Neutrophil (primary cell): ENCODE results near the gene TUBGCP2.

Experiments
- H3K27ac ChIP-seq: fragments of 200-600 bp; sonication (generic); 2 replicates; pipeline ENCODE4 v1.5.1; 2016; ENCODE audit warnings: mild to moderate bottlenecking, moderate library complexity
- H3K27me3 ChIP-seq: fragments of 200-600 bp; sonication (generic); 2 replicates; pipeline ENCODE4 v1.6.0; 2016; ENCODE audit warnings: mild to moderate bottlenecking
- H3K36me3 ChIP-seq: fragments of 200-600 bp; sonication (generic); 2 replicates; pipeline ENCODE4 v1.5.1; 2017
- H3K4me1 ChIP-seq, 2 experiments: fragments of 200-600 bp in 1 of 2; sonication (generic) in 1 of 2; 1 replicate in 1 of 2; 2 replicates in 1 of 2; pipeline versions ENCODE4 v1.5.1 to v1.6.1; 2013 to 2016; ENCODE audit warnings: low read depth in 1 of 2, low read length in 1 of 2, mild to moderate bottlenecking in 1 of 2, moderate library complexity in 1 of 2; ENCODE audit not compliant: control insufficient read depth in 1 of 2, insufficient read depth in 1 of 2
- H3K4me3 ChIP-seq, 2 experiments: fragments of 200-600 bp in 1 of 2; sonication (generic) in 1 of 2; 1 replicate in 1 of 2; 2 replicates in 1 of 2; pipeline ENCODE4 v1.5.1; 2013 to 2016; ENCODE audit warnings: low read depth in 1 of 2, low read length in 1 of 2, mild to moderate bottlenecking in 1 of 2, moderate library complexity in 1 of 2
- H3K9me3 ChIP-seq: fragments of 200-600 bp; sonication (generic); 2 replicates; pipeline ENCODE4 v1.5.1; 2016
- CTCF ChIP-seq: fragments of 200-600 bp; sonication (generic); IDR thresholded peaks from 2 replicates; pipeline ENCODE4 v1.5.1; 2016; ENCODE audit warnings: antibody characterized with exemption

Gene TUBGCP2

GRCh38 chr10:133355266-133355665, 46.6 kb upstream of the TUBGCP2 start:
- peaks cover 12 to 13% of the 10 kb centered on the region in 2 experiments for H3K4me1 ChIP-seq
- H3K9me3 ChIP-seq = no peaks in the 10 kb centered on the region
- H3K27me3 ChIP-seq = peaks cover 57% of the 10 kb centered on the region
- TF ChIP-seq CTCF = no peak
- no peak overlapping the region for H3K4me3 ChIP-seq
- H3K36me3 ChIP-seq = no peaks in the 10 kb centered on the region
- H3K27ac ChIP-seq = no peak overlapping the region

- Histone ChIP-seq H3K27me3 (peaks cover 62% of the 10 kb centered on the region), H3K4me3 (no peak overlapping the region), H3K9me3 (no peaks in the 10 kb centered on the region), H3K27ac (no peak overlapping the region), H3K36me3 (no peaks in the 10 kb centered on the region), H3K4me1 (peaks cover 12 to 13% of the 10 kb centered on the region in 2 experiments)
- TF ChIP-seq CTCF = no peak
These were observed 46.1 kb upstream of the TUBGCP2 start for GRCh38 chr10:133354672-133355240.

- Histone ChIP-seq H3K27ac (no peak overlapping the region), H3K9me3 (no peaks in the 10 kb centered on the region), H3K36me3 (no peaks in the 10 kb centered on the region), H3K4me3 (no peak overlapping the region), H3K4me1 (peaks cover 12 to 13% of the 10 kb centered on the region in 2 experiments), H3K27me3 (peaks cover 69% of the 10 kb centered on the region)
- no peak for TF ChIP-seq CTCF
These were observed 45.4 kb upstream of the TUBGCP2 start for GRCh38 chr10:133353988-133354605.

- Histone ChIP-seq H3K9me3 (no peaks in the 10 kb centered on the region), H3K36me3 (no peaks in the 10 kb centered on the region), H3K27me3 (peaks cover 71% of the 10 kb centered on the region), H3K4me3 (no peak overlapping the region), H3K27ac (no peak overlapping the region), H3K4me1 (peaks cover 12 to 13% of the 10 kb centered on the region in 2 experiments)
- TF ChIP-seq CTCF = no peak
These were observed 44.7 kb upstream of the TUBGCP2 start for GRCh38 chr10:133353202-133353959.

- H3K27me3 ChIP-seq = peaks cover 71% of the 10 kb centered on the region
These were observed 43.0 kb upstream of the TUBGCP2 start for GRCh38 chr10:133351408-133352318.

More at GRCh38 chr10:133351408-133352318, 43.0 kb upstream of the TUBGCP2 start:
- no peaks in the 10 kb centered on the region for H3K36me3 ChIP-seq
- no peak for TF ChIP-seq CTCF
- H3K27ac ChIP-seq = no peak overlapping the region
- H3K4me1 ChIP-seq = peaks cover 1 to 2% of the 10 kb centered on the region in 2 experiments
- no peak overlapping the region for H3K4me3 ChIP-seq
- no peaks in the 10 kb centered on the region for H3K9me3 ChIP-seq
